ENCODE data around the gene TBCK.

TBCK gene

GRCh38 chr4:106063009-106063408, 253.0 kb downstream of the TBCK start:
- Histone ChIP-seq H3K9me3 (ENCODE audit: low read depth, low read length) (no peaks in the 10 kb centered on the region), H3K27ac (peak overlapping the region; percentile 35; the same call in 1 of the 2 replicates), H3K4me3 (no peak overlapping the region), H3K36me3 (ENCODE audit: insufficient read depth, low read length) (no peaks in the 10 kb centered on the region), H3K9ac (ENCODE audit: insufficient read length) (no peak overlapping the region)
- no peak for TF ChIP-seq POLR2AphosphoS5 (IDR thresholded peaks at IDR 0.05; ENCODE audit: borderline replicate concordance, low read depth, low read length)
- no peak for TF ChIP-seq FOXP2 (optimal IDR thresholded peaks at IDR 0.05; ENCODE audit: control extremely low read depth, extremely low read length, insufficient read depth)
- TF ChIP-seq EZH2 (IDR thresholded peaks at IDR 0.05), result no peak
- DNase-seq (ENCODE audit: low read depth, low spot score), result no peak

DNA sequence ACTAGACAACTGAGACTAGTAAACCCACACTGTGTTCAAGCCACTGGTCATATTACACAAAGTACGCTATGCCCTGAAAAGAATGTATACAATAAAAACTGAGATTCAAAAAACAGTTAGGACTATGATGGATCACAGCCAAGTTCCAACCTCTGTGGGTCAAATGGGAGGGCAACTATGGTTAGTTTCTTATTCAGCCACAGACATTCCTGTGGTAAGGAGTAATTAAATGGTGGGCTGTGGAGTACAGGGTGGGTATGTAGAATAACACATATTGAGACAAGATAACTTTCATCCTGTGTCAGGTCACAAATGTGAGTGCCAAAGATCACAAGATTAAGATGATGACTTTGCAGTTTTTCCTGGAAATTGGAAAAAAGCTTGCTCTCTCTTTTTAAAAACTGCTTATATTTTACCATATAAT, 253.5 kb downstream of the TBCK start:
- TF ChIP-seq POLR2AphosphoS5 (IDR thresholded peaks at IDR 0.05; ENCODE audit: borderline replicate concordance, low read depth, low read length) (peak; percentile 23; the same call in 1 of the 2 replicates), FOXP2 (optimal IDR thresholded peaks at IDR 0.05; ENCODE audit: control extremely low read depth, extremely low read length, insufficient read depth) (no peak), EZH2 (IDR thresholded peaks at IDR 0.05) (no peak)
- Histone ChIP-seq H3K9me3 (ENCODE audit: low read depth, low read length) (no peaks in the 10 kb centered on the region), H3K4me3 (peak overlapping the region; percentile 36; the same call in 1 of the 2 replicates), H3K27ac (peak overlapping the region; percentile 35), H3K36me3 (ENCODE audit: insufficient read depth, low read length) (no peaks in the 10 kb centered on the region), H3K9ac (ENCODE audit: insufficient read length) (no peak overlapping the region)
- peak; percentile 42 for DNase-seq (ENCODE audit: low read depth, low spot score)

DNA sequence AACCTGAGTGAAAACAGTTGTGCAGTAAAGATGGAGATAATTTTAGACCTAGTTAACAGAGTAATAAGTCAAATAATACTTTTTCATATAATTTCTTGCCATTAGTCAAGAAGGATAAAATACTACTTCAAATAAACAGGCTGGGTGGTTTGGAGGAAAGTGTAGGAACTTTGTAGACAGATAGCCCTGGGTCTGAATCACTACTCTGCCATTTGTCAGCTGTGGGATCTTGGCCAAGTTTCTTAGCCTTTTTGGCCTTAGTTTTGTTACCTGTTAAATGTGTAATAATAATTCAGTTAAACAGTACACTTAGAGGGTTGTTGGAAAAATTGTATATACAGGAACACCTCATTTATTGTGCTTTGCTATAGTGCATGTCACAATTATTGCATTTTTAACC, 257.1 kb downstream of the TBCK start:
- TF ChIP-seq FOXP2 (optimal IDR thresholded peaks at IDR 0.05; ENCODE audit: control extremely low read depth, extremely low read length, insufficient read depth) (no peak), POLR2AphosphoS5 (IDR thresholded peaks at IDR 0.05; ENCODE audit: borderline replicate concordance, low read depth, low read length) (no peak), EZH2 (IDR thresholded peaks at IDR 0.05) (no peak)
- no peak for DNase-seq (ENCODE audit: low read depth, low spot score)

GRCh38 chr4:106056914-106057313, 259.1 kb downstream of the TBCK start:
- no peak for DNase-seq (ENCODE audit: low read depth, low spot score)
- no peak overlapping the region for H3K27ac ChIP-seq

More for the DNA sequence above, 257.1 kb downstream of the TBCK start:
- Histone ChIP-seq H3K27ac (no peak overlapping the region), H3K4me3 (no peak overlapping the region), H3K36me3 (ENCODE audit: insufficient read depth, low read length) (no peaks in the 10 kb centered on the region), H3K9me3 (ENCODE audit: low read depth, low read length) (no peaks in the 10 kb centered on the region), H3K9ac (ENCODE audit: insufficient read length) (no peak overlapping the region)

GRCh38 chr4:106051514-106051913, 264.5 kb downstream of the TBCK start:
- TF ChIP-seq POLR2AphosphoS5 (IDR thresholded peaks at IDR 0.05; ENCODE audit: borderline replicate concordance, low read depth, low read length) (no peak), FOXP2 (optimal IDR thresholded peaks at IDR 0.05; ENCODE audit: control extremely low read depth, extremely low read length, insufficient read depth) (no peak), EZH2 (IDR thresholded peaks at IDR 0.05) (no peak)
- no peak overlapping the region for H3K4me3 ChIP-seq
- H3K9ac ChIP-seq (ENCODE audit: insufficient read length), result no peak overlapping the region
- DNase-seq (ENCODE audit: low read depth, low spot score), result no peak
- H3K36me3 ChIP-seq (ENCODE audit: insufficient read depth, low read length), result no peaks in the 10 kb centered on the region
- H3K9me3 ChIP-seq (ENCODE audit: low read depth, low read length), result no peaks in the 10 kb centered on the region
- no peak overlapping the region for H3K27ac ChIP-seq

More at GRCh38 chr4:106056914-106057313, 259.1 kb downstream of the TBCK start:
- Histone ChIP-seq H3K9me3 (ENCODE audit: low read depth, low read length) (no peaks in the 10 kb centered on the region), H3K36me3 (ENCODE audit: insufficient read depth, low read length) (no peaks in the 10 kb centered on the region), H3K4me3 (no peak overlapping the region), H3K9ac (ENCODE audit: insufficient read length) (no peak overlapping the region)
- TF ChIP-seq FOXP2 (optimal IDR thresholded peaks at IDR 0.05; ENCODE audit: control extremely low read depth, extremely low read length, insufficient read depth) (no peak), POLR2AphosphoS5 (IDR thresholded peaks at IDR 0.05; ENCODE audit: borderline replicate concordance, low read depth, low read length) (no peak), EZH2 (IDR thresholded peaks at IDR 0.05) (no peak)

DNA sequence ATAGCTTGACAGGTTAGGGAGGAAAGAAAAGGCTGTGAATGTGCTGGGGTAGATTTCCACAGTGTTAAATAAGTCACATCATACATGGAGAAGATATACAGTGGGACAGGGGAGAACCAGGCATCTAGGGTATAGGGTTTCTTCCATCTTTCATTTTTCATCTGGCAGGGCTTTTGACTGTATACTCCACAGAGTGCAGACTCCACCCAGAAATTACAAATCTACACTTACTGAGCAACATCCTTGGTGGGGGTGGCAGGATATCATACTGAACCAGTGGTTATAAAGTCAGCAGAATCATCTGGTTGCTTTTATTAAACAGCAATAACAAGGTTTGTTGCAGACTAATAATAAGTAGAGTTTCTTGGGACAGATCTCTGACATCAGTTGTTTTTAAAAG, 266.5 kb downstream of the TBCK start:
- Histone ChIP-seq H3K4me3 (no peak overlapping the region), H3K36me3 (ENCODE audit: insufficient read depth, low read length) (no peaks in the 10 kb centered on the region), H3K27ac (no peak overlapping the region), H3K9ac (ENCODE audit: insufficient read length) (no peak overlapping the region), H3K9me3 (ENCODE audit: low read depth, low read length) (no peaks in the 10 kb centered on the region)
- DNase-seq (ENCODE audit: low read depth, low spot score), result no peak
- TF ChIP-seq EZH2 (IDR thresholded peaks at IDR 0.05) (no peak), FOXP2 (optimal IDR thresholded peaks at IDR 0.05; ENCODE audit: control extremely low read depth, extremely low read length, insufficient read depth) (no peak)

DNA sequence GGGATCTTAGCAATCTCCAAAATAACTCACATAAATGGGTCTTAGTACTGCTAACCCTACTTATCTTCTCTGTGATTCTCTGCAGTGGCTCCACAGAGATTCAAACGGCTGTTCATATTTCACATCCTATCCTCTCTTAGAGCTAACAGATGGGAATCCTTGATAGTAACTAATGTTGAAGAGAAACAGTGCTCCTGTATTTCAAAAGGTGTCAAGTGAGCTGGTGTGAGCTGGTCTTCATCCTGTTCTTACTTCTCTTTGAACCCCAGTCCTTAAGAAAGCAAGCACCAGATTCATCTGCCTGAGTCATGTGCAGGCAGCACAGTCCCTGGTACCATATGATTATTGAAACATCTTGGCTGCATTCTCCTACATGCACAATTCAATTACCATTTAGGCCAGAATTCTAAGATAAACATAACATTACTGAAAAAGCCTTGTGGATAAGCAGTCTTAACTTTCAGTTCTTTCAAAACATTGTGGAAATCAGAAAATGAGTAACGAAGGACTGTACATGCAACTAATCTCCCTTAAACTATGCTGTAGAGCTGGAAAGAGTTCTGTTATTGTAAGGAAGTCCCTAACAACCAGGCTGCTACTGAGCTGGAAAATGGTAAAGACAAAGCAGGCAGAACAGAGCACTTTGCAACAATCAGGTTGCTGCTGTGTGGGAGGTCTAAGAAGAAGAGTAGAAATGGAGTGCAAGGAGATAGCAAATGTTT, 267.6 kb downstream of the TBCK start:
- H3K9me3 ChIP-seq (ENCODE audit: low read depth, low read length), result no peaks in the 10 kb centered on the region
- TF ChIP-seq POLR2AphosphoS5 (IDR thresholded peaks at IDR 0.05; ENCODE audit: borderline replicate concordance, low read depth, low read length) (no peak), EZH2 (IDR thresholded peaks at IDR 0.05) (no peak), FOXP2 (optimal IDR thresholded peaks at IDR 0.05; ENCODE audit: control extremely low read depth, extremely low read length, insufficient read depth) (no peak)
- DNase-seq (ENCODE audit: low read depth, low spot score), result no peak
- H3K27ac ChIP-seq, result no peak overlapping the region
- H3K4me3 ChIP-seq, result no peak overlapping the region
- no peak overlapping the region for H3K9ac ChIP-seq (ENCODE audit: insufficient read length)
- no peaks in the 10 kb centered on the region for H3K36me3 ChIP-seq (ENCODE audit: insufficient read depth, low read length)

GRCh38 chr4:106046083-106046482, 269.9 kb downstream of the TBCK start:
- H3K4me3 ChIP-seq, result no peak overlapping the region
- no peak for TF ChIP-seq FOXP2 (optimal IDR thresholded peaks at IDR 0.05; ENCODE audit: control extremely low read depth, extremely low read length, insufficient read depth)
- no peak for TF ChIP-seq EZH2 (IDR thresholded peaks at IDR 0.05)
- TF ChIP-seq POLR2AphosphoS5 (IDR thresholded peaks at IDR 0.05; ENCODE audit: borderline replicate concordance, low read depth, low read length), result no peak
- no peak for DNase-seq (ENCODE audit: low read depth, low spot score)
- H3K27ac ChIP-seq, result no peak overlapping the region
- no peak overlapping the region for H3K9ac ChIP-seq (ENCODE audit: insufficient read length)
- no peaks in the 10 kb centered on the region for H3K9me3 ChIP-seq (ENCODE audit: low read depth, low read length)
- no peaks in the 10 kb centered on the region for H3K36me3 ChIP-seq (ENCODE audit: insufficient read depth, low read length)

All from SK-N-MC (cell line).